ENCODE data around the gene HMGCLL1.

DNA sequence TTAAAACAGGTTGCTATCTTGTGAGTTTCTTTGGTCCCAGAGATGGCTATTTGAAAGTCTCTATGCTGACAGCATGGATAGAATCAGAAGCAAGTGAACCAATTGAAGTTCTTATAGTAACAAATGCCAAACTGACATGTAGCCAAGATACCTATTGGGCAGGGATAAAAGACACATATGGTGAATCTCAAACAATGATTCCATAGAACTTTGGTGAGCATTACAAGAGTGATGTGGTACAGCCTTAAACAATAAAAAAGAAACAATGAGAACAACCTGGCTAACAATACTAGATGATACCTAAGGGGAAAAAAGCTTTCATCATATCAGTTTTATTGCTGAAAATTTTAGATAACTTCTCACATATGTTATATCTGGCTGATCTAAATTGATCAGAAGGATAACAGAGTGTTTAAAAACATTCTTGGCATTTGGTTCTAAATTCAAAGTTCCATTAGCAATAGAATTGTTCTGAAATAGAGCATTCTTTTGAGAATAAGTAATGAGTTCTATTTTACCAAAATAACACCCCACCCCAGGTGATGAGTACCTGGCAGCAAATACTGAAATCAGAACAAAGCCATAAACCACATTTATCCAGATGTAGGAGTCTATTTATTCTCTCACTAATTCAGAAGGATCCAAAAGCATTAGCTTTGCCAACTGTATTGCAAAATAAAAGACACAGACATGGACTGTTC is 5.8 kb upstream of the HMGCLL1 start:
- TF ChIP-seq FOXK2 (IDR thresholded peaks at IDR 0.05) (no peak), ZNF384 (IDR thresholded peaks at IDR 0.05) (no peak), LEF1 (IDR thresholded peaks at IDR 0.05; ENCODE audit: borderline replicate concordance) (no peak), NFRKB (IDR thresholded peaks at IDR 0.05) (no peak), BHLHE40 (IDR thresholded peaks at IDR 0.05; ENCODE audit: borderline replicate concordance) (no peak), HDGF (IDR thresholded peaks at IDR 0.05; ENCODE audit: borderline replicate concordance) (no peak), SP1 (IDR thresholded peaks at IDR 0.05) (no peak), SUZ12 (IDR thresholded peaks at IDR 0.05) (no peak), TARDBP (IDR thresholded peaks at IDR 0.05) (no peak), L3MBTL2 (conservative IDR thresholded peaks at IDR 0.05) (no peak), FOXM1 (IDR thresholded peaks at IDR 0.05; ENCODE audit: borderline replicate concordance) (no peak)
